ENCODE measurements around the gene SMPD1.
A peak's percentile ranks its signal among the peaks of the same experiment; 100 is the strongest.
"Not testable (repeated sequence)": the region's sequence is repeated elsewhere in the genome, so short reads cannot be mapped to it uniquely, and the experiment has no call there.

The SMPD1 gene

GRCh38 chr11:6390718-6391469, 620 bp downstream of the SMPD1 start:
- DNase-seq = no peak

DNA sequence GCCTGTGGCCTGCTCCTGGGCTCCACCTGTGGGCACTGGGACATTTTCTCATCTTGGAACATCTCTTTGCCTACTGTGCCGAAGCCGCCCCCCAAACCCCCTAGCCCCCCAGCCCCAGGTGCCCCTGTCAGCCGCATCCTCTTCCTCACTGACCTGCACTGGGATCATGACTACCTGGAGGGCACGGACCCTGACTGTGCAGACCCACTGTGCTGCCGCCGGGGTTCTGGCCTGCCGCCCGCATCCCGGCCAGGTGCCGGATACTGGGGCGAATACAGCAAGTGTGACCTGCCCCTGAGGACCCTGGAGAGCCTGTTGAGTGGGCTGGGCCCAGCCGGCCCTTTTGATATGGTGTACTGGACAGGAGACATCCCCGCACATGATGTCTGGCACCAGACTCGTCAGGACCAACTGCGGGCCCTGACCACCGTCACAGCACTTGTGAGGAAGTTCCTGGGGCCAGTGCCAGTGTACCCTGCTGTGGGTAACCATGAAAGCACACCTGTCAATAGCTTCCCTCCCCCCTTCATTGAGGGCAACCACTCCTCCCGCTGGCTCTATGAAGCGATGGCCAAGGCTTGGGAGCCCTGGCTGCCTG, 1.4 kb downstream of the SMPD1 start:
- DNase-seq = no peak

DNA sequence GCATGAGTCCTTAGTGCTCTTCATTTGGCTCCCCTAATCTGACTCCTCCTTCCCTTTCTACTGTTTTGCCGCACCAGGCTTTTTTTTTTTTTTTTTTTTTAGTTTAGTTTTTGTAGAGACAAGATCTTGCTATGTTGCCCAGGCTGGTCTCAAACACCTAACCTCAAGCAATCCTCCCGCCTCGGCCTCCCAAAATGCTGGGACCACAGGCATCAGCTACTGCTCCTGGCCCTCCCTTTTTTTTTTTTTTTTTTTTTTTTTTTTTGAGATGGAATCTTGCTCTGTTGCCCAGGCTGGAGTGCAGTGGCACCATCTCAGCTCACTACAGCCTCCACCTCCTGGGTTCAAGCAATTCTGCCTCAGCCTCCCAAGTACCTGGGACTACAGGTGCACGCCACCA, 2.0 kb downstream of the SMPD1 start:
- DNase-seq = not testable (repeated sequence)

DNA sequence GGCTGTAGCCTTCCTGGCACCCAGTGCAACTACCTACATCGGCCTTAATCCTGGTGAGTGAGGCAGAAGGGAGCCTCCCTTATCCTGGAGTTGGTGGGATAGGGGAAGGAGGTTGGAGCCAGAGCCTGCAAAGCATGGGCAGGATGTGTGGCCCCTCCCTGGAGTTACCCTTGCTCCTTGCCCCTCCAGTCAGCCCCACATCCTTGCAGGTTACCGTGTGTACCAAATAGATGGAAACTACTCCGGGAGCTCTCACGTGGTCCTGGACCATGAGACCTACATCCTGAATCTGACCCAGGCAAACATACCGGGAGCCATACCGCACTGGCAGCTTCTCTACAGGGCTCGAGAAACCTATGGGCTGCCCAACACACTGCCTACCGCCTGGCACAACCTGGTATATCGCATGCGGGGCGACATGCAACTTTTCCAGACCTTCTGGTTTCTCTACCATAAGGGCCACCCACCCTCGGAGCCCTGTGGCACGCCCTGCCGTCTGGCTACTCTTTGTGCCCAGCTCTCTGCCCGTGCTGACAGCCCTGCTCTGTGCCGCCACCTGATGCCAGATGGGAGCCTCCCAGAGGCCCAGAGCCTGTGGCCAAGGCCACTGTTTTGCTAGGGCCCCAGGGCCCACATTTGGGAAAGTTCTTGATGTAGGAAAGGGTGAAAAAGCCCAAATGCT, 3.9 kb downstream of the SMPD1 start:
- DNase-seq = no peak

GRCh38 chr11:6395470-6396060, 5.3 kb downstream of the SMPD1 start:
- no peak for DNase-seq

DNA sequence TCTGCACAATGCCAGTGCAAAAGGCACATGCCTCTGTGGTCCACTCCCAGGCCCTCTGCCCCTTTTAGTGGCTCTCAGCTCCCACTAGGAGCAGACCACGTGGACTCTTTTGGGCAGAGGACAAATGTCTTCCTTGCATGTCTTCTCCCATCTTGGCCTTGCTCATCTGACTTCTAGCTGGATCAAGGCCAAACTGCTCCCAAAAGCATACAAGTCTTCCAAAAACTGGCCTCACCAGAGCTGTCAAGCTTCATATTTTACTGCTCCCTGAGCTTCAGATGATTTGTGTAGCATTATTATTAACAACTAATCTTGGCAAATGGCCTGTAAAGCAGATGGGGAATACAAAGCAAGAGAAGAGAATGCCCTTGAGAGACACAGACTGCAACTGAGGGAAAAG, 6.9 kb downstream of the SMPD1 start:
- DNase-seq = no peak

- no peak for DNase-seq
Measured at GRCh38 chr11:6397636-6398035, 7.4 kb downstream of the SMPD1 start.

DNA sequence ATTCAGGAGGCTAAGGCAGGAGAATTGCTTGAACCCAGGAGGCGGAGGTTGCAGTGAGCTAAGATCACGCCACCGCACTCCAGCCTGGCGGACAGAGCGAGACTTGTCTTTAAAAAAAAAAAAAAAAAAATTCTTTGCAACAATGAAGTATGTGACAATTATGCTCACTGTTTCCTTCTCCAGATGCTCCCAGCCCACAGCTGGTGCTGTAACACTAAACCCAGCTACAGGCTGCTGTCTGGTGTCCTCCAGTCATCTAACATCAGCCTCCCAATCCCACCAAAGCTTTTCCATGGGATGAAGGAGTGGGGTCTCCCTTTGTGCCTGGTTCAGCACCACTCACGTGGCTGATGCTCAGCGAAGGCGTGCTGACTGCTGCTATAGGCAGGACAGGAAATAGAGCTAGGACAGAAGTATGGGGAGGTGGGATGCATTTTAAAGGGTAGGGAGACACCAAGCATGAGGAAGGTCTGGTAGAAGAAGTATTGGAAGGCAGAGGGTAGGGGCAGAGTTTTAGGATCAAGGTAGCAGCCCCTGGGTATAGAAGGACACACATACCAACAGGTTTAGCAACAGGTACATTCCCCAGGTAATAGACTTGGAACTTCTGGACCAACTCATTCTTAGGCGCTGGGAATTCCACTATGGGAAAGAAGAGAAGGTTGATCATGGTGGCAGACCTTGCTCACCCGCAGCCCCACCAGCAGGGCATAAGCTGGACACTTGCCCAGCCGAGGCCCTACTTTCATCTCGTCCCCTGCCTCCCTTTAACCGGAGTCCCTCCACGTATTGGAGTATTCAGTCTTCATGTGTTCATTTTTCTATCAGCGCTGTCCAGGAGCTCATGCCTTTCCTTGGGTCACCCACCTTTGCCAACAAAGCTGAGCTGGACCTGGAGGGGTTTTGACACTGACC, 10.4 kb downstream of the SMPD1 start:
- DNase-seq = no peak

DNA sequence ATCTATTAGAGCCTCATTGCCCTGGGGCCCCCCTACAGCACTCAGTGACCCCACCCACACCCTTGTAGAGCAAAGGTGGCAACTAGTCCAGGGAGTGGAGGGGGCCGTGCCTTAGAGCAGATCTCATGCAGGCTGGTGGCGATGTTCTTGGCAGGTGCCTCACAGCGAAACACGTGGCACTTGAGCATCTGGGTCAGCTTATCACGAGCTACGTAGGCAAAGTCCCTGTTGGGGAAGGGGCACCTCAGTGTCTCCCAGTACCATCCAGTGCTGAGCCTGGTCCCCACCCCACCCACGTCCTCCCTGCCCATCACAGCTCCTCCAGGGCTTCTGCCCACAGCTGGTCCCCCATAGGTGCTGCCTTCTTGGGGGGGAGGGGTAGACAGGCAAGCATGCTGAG, 11.2 kb downstream of the SMPD1 start:
- no peak for DNase-seq

GRCh38 chr11:6402061-6402470, 11.8 kb downstream of the SMPD1 start:
- DNase-seq = no peak

- peak; percentile 76 for DNase-seq
Measured at GRCh38 chr11:6402561-6402981, 12.3 kb downstream of the SMPD1 start.

- no peak for DNase-seq
Measured at GRCh38 chr11:6403539-6403938, 13.3 kb downstream of the SMPD1 start.

- no peak for DNase-seq
Measured at GRCh38 chr11:6404342-6405051, 14.2 kb downstream of the SMPD1 start.

DNA sequence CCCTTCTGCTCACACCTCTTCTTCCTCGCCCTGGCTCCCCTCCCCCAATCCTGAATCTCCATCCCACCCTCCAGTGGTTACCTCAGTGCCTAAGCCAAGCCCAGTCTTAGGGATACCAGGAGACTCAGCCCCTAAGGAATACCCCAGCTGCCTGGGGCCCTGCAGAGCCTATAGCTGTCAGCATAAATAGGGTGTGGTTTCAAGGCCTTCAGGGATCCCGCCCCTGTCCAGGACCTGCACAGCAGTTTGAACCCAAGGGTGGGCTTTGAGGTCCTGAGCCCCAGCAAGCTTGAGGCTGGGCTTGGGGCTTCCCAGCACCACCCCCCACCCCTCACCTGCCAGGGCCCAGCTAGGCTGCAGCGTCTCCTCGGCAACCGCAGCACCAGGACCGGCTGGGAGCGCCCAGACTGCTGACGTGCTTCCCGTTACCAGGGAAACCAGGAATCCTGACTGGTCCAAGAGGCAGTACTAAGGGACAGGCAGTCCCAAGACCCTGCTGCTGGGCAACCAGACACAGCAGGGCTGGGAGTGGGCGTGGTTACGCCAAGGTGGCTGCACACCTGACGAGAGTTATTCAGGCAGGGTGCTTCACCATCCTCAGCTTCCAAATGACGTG, 14.9 kb downstream of the SMPD1 start:
- no peak for DNase-seq

DNA sequence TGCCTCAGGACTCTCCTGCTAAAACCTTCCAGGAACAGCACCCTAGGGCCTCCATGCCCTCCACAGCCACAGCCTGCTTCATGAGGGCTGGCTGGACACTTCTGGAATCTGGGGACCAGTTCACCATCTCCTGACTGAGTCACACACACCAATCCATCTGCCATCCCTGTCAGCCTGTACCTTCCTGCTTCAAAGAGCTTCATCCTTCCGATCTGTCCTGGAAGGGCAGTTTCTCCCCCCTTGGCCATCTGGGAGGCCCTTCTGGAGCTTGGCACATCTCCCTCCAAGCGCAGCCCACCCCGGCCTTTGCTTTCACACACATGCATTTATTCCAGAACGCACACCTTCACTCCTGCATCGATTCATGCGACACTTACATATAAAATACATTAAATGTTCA, 15.6 kb downstream of the SMPD1 start:
- no peak for DNase-seq

DNA sequence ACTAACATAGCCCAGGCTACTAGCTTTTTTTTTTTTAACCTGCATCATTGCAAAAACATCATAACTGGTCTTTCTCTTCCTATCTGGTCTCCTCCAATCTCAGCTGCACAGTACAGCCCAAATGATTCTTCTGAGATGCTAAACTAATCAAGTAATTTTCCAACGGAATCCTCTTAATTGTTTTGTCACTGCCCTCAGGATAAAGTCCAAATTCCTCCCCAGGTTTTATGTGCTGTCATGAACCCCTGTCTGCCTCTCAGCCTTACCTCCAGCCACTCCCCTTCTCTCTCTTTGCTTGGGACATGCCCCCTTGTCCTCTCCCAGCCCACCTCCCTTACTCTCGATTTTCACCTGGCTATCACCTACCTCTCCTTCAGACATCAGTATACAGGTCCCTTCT, 16.1 kb downstream of the SMPD1 start:
- no peak for DNase-seq

- no peak for DNase-seq
Measured at GRCh38 chr11:6410695-6411430, 20.6 kb downstream of the SMPD1 start.

DNA sequence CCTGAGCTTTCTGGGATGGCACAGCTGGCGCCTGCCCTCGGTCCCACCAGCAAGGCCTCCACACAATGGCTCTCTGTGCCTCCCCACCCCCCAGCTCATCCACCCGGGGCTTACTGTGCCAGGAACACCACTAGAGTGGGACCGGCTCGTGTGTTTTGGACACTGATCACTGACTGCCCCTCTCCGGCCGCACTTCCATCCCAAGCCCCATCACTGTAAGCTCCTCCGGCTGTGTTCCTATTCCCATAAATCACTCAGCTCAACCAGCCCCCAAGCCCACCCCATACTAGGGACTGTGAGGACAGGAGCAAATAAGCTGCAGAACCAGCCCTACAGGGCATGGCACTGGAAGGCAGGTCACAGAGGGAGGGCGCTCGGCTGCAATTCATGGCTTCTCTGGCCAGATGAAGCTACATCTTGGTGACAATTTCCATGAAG, 21.3 kb downstream of the SMPD1 start:
- no peak for DNase-seq

DNA sequence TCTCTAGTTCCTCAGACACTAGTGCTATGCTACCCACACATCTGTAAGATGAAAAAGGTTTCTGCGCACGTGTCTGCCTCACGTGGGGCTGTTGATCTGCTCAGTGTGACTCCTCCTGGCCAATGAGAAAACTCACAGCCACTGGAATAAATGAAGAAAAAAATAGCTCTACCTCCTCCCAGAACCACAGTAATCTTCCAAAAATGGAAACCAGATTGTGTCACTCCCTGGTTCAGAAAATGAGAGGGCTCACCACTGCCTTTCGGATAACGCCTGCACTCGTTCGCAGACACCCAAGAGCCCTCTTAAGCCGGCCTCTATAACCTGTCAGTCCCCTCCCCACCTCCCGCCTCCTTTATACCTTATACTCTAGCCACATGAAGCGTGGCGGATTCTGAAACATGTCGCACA, 23.5 kb downstream of the SMPD1 start:
- DNase-seq = no peak

DNA sequence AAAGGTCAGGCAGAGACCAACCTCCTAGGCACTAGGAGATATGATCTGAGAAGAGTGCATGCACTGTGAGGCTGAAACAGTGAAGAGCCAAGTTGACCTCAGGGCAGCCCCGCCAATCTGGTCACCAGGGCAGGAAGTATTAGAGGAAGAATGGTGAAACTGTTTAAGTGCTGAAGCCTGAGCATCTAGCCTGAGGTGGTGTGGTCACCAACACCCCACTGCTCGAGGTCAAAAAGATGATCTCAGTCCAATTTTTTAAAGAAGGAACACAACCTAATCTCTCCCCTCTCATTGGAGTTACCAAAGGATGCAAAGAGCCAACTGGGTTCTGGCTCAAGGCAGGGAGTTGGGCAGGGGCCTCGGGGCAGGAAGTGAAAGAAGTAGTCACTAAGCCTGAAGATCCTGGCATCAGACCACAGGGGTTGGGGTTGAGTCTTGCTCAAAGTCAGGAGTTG, 24.6 kb downstream of the SMPD1 start:
- DNase-seq = no peak

DNA sequence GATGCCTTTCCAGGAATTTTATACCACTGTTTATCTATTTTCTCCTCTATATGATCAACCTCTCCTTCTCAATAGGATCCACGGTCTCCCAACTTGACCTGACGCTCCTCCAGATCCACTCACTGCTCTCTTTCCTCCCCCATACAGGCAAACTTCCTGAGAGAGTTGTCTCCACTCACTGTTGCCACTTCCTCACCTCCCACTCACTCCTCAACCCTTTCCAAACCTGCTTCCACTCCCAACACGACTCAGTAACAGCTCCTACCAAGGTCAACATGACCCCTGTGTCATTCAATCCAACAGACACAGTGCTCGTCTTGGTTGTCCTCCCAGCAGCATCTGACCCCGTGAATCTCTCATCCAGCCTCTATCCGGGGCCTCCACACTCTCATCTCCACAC, 25.5 kb downstream of the SMPD1 start:
- no peak for DNase-seq

Data from KG1 (cell line).